ES-I3 (cell line): ENCODE measurements around the gene PHLDB2.

ENCODE experiments used
- H3K36me3 ChIP-seq: 2 replicates; pipeline ENCODE4 v1.6.1; 2013; ENCODE audit warnings: mild to moderate bottlenecking, low read length, control low read depth, moderate library complexity; ENCODE audit not compliant: insufficient read depth
- H3K4me1 ChIP-seq: 2 replicates; pipeline ENCODE4 v1.6.1; 2013; ENCODE audit warnings: mild to moderate bottlenecking, control low read depth, low read length; ENCODE audit not compliant: insufficient read depth
- H3K9ac ChIP-seq: 2 replicates; pipeline ENCODE4 v1.6.1; 2013; ENCODE audit warnings: low read depth, mild to moderate bottlenecking, low read length, moderate library complexity
- H3K9me3 ChIP-seq: 2 replicates; pipeline ENCODE4 v1.6.1; 2013; ENCODE audit warnings: mild to moderate bottlenecking, low read length, moderate library complexity; ENCODE audit not compliant: control insufficient read depth, insufficient read depth

Gene PHLDB2

DNA sequence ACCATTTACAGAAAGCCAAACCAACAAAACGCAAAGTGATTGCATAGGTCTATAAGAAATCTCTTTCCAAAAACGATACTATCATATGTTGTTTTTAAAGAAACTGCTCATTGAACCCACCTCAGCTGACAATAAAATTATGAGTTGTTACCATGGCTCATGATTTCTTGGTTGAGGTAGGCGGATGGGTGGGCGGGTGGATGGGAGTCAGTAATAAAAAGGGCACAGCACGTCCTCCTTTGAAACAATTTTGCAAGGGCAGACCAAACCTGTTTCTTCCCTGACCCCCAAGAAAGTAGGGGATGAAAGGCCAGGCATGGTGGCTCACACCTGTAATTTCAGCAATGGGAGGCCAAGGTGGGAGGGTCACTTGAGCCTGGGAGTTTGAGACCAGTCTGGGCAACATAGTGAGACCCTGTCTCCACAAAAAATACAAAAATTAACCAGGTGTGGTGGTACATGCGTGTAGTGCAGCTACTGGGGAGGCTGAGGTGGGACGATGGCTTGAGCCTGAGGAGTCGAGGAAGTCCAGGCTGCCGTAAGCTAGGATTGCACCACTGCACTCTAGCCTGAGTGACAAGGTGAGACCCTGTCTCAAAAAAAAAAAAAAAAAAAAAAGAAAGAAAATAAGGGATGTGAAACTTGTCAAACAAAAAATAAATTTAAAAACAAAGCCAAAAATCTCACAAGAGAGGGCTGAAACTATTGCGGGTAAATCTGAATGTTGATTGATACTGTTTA lies 121.8 kb downstream of the PHLDB2 start:
- no peaks in the 10 kb centered on the region; the same call in 1 of the 2 replicates for H3K4me1 ChIP-seq
- no peaks in the 10 kb centered on the region for H3K9me3 ChIP-seq
- H3K9ac ChIP-seq = no peak overlapping the region
- H3K36me3 ChIP-seq = no peaks in the 10 kb centered on the region; the same call in 1 of the 2 replicates

DNA sequence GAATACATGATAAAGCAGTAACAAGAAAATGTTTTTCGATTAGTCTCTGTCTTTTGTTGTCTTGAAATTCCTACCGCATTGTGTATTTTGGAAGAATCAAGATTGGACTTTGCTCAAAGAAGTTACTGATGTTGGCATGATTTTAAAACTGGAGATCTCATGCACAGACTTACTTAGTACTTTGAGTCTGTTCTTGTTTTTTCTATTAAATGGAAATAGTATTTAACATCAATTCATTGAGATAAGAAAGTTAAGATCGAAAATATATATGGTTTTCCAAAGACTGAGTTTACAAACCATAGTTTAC lies 122.3 kb downstream of the PHLDB2 start:
- H3K4me1 ChIP-seq = no peaks in the 10 kb centered on the region; the same call in 1 of the 2 replicates
- H3K36me3 ChIP-seq = no peaks in the 10 kb centered on the region; the same call in 1 of the 2 replicates
- no peak overlapping the region for H3K9ac ChIP-seq
- H3K9me3 ChIP-seq = no peaks in the 10 kb centered on the region

DNA sequence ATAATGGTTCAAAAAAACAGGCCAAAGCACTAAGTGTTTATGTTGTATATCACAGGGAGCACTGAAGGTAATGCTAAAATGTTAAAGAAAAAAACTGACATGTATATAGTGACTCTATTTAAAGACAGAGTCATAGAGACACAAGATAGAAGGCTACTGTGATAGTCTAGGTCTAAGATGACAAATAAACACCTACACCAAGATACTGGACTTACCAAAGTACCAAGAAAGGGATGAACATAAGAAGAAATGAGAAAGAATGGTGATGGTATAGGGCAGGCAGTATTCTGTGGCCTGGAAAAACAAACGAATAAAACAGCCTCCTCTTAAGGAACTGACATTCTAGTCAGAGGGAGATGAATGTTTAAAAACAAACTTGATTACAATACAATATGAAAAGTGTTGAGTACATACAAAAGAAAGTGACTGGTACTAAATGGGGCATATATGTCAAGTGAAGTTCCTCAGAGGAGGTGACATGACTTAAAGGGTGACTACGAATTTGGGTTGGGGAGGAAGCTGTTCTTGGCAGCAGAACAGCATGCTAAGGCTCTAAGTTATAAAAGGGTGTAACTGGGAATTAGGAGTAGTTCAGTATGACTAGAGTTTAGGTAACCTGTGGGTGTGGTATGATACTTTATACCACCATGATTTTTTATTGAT lies 125.7 kb downstream of the PHLDB2 start:
- Histone ChIP-seq H3K36me3 (no peaks in the 10 kb centered on the region; the same call in 1 of the 2 replicates), H3K4me1 (no peaks in the 10 kb centered on the region; the same call in 1 of the 2 replicates), H3K9me3 (no peaks in the 10 kb centered on the region), H3K9ac (no peak overlapping the region)

DNA sequence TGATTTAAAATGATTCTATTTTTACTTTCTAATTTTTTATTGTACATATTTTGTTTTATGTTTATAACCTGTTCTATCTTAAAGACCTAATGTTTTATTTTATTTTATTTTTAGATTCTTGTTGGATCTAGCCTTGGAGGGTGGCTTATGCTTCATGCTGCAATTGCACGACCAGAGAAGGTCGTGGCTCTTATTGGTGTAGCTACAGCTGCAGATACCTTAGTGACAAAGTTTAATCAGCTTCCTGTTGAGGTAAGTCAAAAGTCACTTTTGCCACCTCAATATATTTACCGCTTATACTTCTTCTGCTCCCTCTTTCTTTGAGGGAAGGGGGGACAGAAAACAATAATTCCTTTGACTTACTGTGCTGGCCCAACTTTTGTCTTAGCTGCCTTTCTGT lies 127.7 kb downstream of the PHLDB2 start:
- Histone ChIP-seq H3K9me3 (no peaks in the 10 kb centered on the region), H3K4me1 (no peaks in the 10 kb centered on the region), H3K36me3 (peaks cover 2% of the 10 kb centered on the region; the same call in 1 of the 2 replicates), H3K9ac (no peak overlapping the region)

DNA sequence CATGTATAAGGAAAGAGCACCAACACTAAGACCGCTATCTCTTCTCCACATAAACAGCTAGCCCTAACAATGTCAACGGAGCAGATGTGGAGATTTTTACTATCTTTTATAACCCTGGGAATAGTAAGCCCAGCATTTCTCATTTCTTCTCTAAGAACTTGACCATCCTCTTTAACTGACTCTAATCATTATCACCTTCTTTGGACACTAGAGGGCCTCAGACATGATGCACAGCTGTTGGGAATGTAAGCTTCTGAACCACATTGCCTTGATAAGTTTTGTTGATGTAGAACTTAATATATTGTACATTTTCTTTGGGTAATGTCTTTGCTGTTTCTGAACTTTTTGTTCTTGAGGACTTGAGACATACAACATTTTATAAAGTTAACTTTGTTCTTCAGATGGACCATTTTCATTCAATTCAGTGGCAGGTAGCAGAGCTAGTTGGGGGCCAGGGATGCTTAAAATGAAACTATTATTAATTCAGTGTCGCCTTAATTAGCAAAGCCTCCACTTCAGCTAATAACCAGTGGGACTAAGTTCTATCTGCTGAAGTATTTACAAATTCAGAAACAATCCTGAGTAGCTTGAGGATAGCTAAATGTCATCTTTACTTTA lies 130.1 kb downstream of the PHLDB2 start:
- Histone ChIP-seq H3K9me3 (no peaks in the 10 kb centered on the region), H3K4me1 (no peaks in the 10 kb centered on the region), H3K36me3 (peaks cover 2% of the 10 kb centered on the region; the same call in 1 of the 2 replicates), H3K9ac (no peak overlapping the region)

DNA sequence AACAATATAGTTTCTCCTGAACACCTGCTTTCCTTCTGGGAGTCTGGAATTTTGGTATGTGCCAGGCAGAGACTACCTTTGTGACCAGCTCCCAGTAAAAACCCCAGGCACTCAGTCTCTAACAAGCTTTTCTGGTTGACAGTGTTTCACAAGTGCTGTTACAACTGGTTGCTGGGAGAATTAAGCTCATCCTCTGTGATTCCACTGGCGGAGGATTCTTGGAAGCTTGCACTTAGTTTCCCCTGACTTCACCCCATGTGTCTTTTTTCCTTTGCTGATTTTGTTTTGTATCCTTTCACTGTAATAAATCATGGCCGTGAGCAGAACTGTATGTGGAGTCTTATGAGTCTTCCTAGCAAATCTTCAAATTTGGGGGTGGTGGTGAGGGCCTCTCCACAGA lies 134.0 kb downstream of the PHLDB2 start:
- Histone ChIP-seq H3K36me3 (peaks cover 2% of the 10 kb centered on the region; the same call in 1 of the 2 replicates), H3K9me3 (no peaks in the 10 kb centered on the region), H3K9ac (no peak overlapping the region), H3K4me1 (no peaks in the 10 kb centered on the region)

DNA sequence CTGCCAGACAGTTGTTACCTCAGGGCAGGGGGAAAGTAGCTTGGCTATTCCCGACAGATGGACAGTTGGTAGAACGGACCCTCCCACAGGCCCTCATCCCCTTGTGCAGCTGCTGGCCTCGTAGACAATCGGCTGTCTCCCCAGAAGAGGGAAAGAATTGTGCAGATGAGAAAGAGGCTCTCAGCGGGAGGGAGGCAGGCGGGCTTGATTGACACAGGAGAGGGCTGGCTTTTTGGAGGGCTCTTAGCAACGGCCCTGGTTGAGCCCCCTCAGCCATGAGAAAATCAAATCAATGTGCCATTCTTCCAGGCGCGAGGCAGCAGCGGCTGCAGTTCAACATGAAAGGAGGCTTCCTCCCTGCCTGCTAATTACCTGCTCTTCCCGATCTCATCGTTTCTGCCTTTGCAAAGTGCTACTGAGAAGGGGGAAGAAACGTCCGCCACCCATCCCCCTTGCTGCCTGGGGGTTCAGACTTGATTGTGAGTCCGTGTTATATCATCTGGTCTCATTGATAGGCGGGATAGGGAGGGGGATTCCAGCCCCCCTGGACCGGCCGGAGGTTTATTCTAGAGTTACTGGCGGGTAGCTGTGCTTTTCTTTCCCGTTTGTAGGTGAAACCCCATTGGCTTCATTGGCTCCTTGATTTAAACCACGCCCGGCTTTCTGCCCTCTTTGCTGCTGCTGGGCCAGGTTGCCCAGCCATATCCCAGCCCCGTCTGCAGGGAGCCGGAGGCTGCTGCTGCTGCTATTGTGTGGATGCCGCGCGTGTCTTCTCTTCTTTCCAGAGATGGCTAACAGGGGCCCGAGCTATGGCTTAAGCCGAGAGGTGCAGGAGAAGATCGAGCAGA lies 139.8 kb downstream of the PHLDB2 start, which contains the start of gene TAGLN3:
TAGLN3 (plus strand) TSS at position 287 of the 848 bp plus-strand sequence; CDS start at position 788, 501 bp downstream.
- peak within 1 kb of the TSS; percentile 83 for H3K9ac ChIP-seq

DNA sequence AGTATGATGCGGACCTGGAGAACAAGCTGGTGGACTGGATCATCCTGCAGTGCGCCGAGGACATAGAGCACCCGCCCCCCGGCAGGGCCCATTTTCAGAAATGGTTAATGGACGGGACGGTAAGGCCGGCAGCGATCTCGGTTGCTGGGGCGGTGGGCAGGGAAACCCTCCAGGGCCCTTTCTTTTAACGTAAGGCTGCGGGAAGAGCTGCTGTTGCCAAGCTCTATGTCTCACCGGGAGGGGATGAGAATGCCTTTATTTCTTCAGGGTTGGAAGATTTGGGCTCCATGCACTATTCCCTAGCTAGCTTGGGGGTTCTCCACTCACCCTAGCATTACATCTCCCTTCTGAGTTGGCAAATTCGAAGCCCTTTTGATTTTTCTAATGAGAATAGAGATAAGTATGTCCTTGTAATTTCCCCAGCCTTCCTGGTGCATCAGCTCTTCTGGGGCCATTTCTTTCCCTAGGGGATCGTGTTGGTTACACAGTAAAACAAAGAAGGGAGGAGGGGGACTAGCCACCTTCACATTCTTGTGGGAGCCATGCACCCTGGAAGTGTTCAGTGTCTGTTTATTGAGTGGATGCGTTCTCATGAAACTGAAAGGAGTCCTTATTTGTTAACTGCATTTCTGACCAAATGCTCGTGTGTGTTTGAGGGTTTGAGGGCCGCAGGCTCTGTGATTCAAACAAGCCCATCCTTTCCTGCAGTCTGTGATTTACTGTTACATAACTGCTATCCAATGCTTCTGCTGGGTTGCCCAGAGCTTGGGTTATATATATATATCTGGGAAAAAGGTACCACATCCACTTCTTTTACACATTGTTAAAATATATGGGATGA lies 140.6 kb downstream of the PHLDB2 start:
- Histone ChIP-seq H3K9ac (peak overlapping the region; percentile 83), H3K4me1 (peaks cover 17% of the 10 kb centered on the region), H3K36me3 (no peaks in the 10 kb centered on the region)

More for the DNA sequence above, 139.8 kb downstream of the PHLDB2 start, which contains the start of gene TAGLN3:
- H3K9me3 ChIP-seq = no peaks in the 10 kb centered on the region
- H3K4me1 ChIP-seq = peaks cover 17% of the 10 kb centered on the region
- no peaks in the 10 kb centered on the region for H3K36me3 ChIP-seq

DNA sequence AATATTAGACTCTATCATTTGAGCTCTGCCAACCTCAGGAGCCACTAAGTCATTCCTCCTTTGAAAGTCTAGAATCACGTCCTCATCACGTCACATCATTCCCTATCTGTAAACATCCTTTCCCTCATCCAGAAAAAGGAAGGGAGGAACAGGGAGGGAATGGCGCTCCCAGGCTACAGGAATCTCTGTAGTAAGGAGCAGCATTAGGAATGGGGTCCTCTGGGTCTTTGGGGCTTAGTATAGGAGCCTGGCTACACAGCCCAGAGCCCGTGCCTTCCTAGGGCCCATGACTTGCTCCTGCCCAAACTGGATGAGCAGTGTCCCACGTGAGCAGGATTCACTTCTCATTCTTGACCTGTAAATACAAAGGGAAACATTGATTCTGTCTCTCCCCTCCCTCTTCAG lies 141.3 kb downstream of the PHLDB2 start:
- Histone ChIP-seq H3K36me3 (no peaks in the 10 kb centered on the region), H3K9ac (no peak overlapping the region; the same call in 1 of the 2 replicates), H3K4me1 (peaks cover 17% of the 10 kb centered on the region), H3K9me3 (no peaks in the 10 kb centered on the region)

More for the DNA sequence above, 140.6 kb downstream of the PHLDB2 start:
- no peaks in the 10 kb centered on the region for H3K9me3 ChIP-seq

DNA sequence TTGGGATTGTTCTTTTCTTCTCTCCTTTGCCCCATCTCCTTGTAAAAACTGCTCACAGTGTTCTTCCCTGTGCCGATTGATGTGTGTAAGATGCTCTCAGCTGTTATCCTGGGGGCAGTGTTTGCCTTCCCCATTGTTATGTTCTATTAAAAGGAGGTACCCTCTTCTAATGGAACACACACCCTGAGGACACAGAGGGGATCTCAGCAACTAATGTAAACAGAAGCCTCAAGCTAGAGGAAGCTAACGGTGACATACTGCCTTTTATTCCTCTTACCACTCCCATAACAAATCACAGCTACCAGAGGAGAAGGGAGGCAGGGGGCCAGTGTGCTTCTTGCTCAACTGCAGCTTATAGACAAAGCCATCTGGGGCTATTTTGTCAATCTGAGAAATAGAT lies 141.9 kb downstream of the PHLDB2 start:
- H3K9me3 ChIP-seq = no peaks in the 10 kb centered on the region
- no peaks in the 10 kb centered on the region for H3K36me3 ChIP-seq
- H3K9ac ChIP-seq = no peak overlapping the region
- H3K4me1 ChIP-seq = peaks cover 17% of the 10 kb centered on the region

DNA sequence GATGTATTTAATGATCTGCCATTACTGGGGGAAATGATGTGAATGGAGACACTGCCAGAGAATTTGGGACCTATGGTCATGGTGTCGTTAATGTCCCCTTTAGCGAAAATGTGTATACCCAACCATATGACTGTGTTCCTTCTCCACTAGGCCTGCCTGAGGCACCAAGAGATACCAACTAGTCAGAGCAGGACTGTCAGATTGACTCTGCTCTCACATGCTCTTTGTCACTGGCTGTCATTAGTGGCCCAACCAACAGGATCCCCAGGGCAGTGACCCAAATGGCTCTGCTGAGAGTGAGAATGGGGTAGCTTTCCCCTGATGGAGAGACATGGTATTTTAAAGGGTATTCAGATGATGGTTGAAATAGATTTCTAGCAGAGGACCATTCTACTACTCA lies 142.5 kb downstream of the PHLDB2 start:
- H3K4me1 ChIP-seq = peaks cover 17% of the 10 kb centered on the region
- H3K36me3 ChIP-seq = no peaks in the 10 kb centered on the region
- H3K9ac ChIP-seq = no peak overlapping the region
- H3K9me3 ChIP-seq = no peaks in the 10 kb centered on the region

DNA sequence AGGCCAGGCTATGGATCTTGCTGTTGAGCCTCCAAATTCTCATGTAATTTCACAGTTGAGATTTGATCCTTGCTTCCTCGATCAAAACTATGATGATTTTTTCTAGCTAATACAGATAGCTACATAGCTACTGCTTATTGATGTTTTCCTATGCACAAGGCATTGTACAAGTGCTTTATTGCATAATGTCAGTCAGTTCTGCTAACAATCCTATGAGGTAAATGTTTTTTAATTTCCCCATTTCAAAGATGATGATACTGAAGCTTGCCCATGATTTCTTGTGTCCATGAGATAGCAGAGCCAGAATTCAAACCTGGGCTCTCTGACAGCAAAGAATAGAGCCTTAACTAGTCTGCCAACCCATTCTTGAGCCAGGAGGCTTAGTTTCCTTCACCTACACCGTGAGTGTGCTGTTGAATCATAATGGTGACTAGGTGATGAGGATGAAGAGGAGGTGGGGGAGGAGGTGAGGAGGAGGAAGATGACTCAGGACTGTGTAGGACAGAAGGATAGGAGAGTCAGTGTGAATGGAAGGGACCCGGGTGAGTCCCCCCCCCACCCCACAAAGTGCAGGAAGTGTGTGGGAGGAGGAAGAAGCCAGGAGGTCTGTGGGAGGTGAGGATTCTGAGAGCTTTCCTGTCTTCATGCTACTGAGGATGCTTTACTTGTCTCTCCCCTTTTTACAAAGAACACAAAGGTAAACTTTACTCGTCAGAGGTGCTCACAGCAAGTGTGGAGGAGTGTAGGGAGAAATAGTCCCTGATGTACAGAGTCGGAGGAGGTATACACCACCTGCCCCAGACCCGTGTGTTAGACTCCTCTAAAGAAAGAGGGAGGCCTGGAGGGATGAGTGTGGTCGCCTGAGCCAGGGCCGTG lies 143.3 kb downstream of the PHLDB2 start:
- peaks cover 17% of the 10 kb centered on the region for H3K4me1 ChIP-seq
- no peaks in the 10 kb centered on the region for H3K9me3 ChIP-seq
- H3K9ac ChIP-seq = no peak overlapping the region
- no peaks in the 10 kb centered on the region for H3K36me3 ChIP-seq
